ENCODE data around the gene NSUN4. TPM values are rescaled to one million over a fixed set of nuclear protein-coding genes. Genes with fewer than 3 reads are reported as not detected.

NSUN4 gene
- total and polyA plus RNA-seq, 9 of the 15 experiments (the other 6 are each of a cell fraction or from before 2014, with no cell fraction given) = 33.4 to 60.2 (median 46.3) TPM

DNA sequence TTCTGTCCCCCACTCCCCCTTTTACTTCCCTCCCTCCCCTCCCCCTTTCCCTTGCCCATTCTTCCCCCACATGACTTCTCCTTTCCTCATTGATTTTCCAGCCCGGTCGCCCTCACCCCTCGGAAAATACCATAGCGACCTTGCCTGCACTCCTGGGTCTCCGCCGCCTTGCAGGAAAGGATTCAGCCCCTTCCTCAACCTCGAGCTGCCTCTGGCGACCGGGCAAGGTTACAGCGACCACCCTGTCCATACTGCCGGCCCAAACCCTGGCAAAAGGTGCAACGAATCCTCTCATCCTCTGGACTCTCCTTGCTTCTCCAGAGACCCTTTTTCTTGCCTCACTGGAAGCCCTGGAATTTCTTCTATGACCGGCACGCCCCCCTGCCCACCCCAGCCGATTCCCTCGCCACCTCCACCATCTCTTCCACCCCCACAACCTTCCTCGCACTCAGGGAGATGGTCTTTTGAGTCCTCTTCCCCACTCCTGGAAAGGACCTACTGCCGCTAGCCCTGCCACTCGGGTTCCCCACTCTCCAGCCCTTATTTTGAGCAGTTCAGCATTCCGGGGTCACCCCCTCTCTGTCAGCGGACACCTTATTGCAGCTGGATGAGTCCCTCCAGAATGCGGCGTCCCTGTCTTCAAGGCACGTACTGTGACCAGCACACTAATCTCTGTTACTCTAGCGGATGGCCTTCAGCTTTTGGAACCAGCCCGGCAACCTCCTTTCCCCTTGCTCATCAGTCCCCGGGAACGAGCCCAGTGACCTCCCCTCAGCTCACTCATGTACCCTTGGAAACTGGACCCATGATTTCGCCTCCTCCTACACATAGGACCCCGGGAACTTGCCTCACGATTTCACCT, 846 bp downstream of the NSUN4 start (continued):
- TF ChIP-seq, protein P1, sequence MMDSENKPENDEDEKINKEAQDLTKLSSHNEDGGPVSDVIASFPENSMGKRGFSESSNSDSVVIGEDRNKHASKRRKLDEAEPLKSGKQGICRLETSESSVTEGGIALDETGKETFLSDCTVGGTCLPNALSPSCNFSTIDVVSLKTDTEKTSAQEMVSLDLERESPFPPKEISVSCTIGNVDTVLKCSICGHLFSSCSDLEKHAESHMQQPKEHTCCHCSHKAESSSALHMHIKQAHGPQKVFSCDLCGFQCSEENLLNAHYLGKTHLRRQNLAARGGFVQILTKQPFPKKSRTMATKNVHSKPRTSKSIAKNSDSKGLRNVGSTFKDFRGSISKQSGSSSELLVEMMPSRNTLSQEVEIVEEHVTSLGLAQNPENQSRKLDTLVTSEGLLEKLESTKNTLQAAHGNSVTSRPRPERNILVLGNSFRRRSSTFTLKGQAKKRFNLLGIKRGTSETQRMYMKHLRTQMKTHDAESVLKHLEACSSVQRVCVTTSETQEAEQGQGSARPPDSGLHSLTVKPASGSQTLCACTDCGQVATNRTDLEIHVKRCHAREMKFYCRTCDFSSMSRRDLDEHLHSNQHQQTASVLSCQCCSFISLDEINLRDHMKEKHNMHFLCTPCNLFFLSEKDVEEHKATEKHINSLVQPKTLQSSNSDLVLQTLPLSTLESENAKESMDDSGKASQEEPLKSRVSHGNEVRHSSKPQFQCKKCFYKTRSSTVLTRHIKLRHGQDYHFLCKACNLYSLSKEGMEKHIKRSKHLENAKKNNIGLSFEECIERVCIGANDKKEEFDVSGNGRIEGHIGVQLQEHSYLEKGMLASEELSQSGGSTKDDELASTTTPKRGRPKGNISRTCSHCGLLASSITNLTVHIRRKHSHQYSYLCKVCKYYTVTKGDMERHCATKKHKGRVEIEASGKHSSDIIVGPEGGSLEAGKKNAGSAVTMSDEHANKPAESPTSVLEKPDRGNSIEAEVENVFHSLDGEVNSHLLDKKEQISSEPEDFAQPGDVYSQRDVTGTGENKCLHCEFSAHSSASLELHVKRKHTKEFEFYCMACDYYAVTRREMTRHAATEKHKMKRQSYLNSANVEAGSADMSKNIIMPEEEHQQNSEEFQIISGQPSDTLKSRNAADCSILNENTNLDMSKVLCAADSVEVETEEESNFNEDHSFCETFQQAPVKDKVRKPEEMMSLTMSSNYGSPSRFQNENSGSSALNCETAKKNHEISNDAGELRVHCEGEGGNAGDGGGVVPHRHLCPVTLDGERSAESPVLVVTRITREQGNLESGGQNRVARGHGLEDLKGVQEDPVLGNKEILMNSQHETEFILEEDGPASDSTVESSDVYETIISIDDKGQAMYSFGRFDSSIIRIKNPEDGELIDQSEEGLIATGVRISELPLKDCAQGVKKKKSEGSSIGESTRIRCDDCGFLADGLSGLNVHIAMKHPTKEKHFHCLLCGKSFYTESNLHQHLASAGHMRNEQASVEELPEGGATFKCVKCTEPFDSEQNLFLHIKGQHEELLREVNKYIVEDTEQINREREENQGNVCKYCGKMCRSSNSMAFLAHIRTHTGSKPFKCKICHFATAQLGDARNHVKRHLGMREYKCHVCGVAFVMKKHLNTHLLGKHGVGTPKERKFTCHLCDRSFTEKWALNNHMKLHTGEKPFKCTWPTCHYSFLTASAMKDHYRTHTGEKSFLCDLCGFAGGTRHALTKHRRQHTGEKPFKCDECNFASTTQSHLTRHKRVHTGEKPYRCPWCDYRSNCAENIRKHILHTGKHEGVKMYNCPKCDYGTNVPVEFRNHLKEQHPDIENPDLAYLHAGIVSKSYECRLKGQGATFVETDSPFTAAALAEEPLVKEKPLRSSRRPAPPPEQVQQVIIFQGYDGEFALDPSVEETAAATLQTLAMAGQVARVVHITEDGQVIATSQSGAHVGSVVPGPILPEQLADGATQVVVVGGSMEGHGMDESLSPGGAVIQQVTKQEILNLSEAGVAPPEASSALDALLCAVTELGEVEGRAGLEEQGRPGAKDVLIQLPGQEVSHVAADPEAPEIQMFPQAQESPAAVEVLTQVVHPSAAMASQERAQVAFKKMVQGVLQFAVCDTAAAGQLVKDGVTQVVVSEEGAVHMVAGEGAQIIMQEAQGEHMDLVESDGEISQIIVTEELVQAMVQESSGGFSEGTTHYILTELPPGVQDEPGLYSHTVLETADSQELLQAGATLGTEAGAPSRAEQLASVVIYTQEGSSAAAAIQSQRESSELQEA (IDR thresholded peaks at IDR 0.05; ENCODE audit: low read depth) = no peak
- no peak for TF ChIP-seq ZNF699 (CRISPR knock-in tag; IDR thresholded peaks at IDR 0.05; ENCODE audit: insufficient replicate concordance)
- TF ChIP-seq, protein P2, sequence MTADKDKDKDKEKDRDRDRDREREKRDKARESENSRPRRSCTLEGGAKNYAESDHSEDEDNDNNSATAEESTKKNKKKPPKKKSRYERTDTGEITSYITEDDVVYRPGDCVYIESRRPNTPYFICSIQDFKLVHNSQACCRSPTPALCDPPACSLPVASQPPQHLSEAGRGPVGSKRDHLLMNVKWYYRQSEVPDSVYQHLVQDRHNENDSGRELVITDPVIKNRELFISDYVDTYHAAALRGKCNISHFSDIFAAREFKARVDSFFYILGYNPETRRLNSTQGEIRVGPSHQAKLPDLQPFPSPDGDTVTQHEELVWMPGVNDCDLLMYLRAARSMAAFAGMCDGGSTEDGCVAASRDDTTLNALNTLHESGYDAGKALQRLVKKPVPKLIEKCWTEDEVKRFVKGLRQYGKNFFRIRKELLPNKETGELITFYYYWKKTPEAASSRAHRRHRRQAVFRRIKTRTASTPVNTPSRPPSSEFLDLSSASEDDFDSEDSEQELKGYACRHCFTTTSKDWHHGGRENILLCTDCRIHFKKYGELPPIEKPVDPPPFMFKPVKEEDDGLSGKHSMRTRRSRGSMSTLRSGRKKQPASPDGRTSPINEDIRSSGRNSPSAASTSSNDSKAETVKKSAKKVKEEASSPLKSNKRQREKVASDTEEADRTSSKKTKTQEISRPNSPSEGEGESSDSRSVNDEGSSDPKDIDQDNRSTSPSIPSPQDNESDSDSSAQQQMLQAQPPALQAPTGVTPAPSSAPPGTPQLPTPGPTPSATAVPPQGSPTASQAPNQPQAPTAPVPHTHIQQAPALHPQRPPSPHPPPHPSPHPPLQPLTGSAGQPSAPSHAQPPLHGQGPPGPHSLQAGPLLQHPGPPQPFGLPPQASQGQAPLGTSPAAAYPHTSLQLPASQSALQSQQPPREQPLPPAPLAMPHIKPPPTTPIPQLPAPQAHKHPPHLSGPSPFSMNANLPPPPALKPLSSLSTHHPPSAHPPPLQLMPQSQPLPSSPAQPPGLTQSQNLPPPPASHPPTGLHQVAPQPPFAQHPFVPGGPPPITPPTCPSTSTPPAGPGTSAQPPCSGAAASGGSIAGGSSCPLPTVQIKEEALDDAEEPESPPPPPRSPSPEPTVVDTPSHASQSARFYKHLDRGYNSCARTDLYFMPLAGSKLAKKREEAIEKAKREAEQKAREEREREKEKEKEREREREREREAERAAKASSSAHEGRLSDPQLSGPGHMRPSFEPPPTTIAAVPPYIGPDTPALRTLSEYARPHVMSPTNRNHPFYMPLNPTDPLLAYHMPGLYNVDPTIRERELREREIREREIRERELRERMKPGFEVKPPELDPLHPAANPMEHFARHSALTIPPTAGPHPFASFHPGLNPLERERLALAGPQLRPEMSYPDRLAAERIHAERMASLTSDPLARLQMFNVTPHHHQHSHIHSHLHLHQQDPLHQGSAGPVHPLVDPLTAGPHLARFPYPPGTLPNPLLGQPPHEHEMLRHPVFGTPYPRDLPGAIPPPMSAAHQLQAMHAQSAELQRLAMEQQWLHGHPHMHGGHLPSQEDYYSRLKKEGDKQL (CRISPR knock-in tag; IDR thresholded peaks at IDR 0.05; ENCODE audit: borderline replicate concordance) = no peak; the same call in 1 of the 2 replicates
- TF ChIP-seq, protein P3, sequence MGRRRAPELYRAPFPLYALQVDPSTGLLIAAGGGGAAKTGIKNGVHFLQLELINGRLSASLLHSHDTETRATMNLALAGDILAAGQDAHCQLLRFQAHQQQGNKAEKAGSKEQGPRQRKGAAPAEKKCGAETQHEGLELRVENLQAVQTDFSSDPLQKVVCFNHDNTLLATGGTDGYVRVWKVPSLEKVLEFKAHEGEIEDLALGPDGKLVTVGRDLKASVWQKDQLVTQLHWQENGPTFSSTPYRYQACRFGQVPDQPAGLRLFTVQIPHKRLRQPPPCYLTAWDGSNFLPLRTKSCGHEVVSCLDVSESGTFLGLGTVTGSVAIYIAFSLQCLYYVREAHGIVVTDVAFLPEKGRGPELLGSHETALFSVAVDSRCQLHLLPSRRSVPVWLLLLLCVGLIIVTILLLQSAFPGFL (CRISPR knock-in tag; IDR thresholded peaks at IDR 0.05) = peak; percentile 68; the same call in 1 of the 2 replicates
- peak; percentile 56; the same call in 1 of the 2 replicates for TF ChIP-seq ZBTB1 (CRISPR knock-in tag; IDR thresholded peaks at IDR 0.05; ENCODE audit: borderline replicate concordance, low read depth)
- no peak for TF ChIP-seq BCOR (IDR thresholded peaks at IDR 0.05)
- TF ChIP-seq, protein P4, sequence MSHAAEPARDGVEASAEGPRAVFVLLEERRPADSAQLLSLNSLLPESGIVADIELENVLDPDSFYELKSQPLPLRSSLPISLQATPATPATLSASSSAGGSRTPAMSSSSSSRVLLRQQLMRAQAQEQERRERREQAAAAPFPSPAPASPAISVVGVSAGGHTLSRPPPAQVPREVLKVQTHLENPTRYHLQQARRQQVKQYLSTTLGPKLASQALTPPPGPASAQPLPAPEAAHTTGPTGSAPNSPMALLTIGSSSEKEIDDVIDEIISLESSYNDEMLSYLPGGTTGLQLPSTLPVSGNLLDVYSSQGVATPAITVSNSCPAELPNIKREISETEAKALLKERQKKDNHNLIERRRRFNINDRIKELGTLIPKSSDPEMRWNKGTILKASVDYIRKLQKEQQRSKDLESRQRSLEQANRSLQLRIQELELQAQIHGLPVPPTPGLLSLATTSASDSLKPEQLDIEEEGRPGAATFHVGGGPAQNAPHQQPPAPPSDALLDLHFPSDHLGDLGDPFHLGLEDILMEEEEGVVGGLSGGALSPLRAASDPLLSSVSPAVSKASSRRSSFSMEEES (CRISPR knock-in tag; IDR thresholded peaks at IDR 0.05) = no peak
- no peak for TF ChIP-seq ZNF780A (CRISPR knock-in tag; IDR thresholded peaks at IDR 0.05)
- TF ChIP-seq LARP7 (IDR thresholded peaks at IDR 0.05) = 0 out of 2 replicates have a peak, but pooled peaks have one; percentile 5
- no peak for TF ChIP-seq ZNF282 (CRISPR knock-in tag; IDR thresholded peaks at IDR 0.05)
